Esophagus squamous epithelium (tissue), 5 donors: ENCODE data around the gene SPN. TPM values are rescaled to one million over a fixed set of nuclear protein-coding genes. Genes with fewer than 3 reads are reported as not detected.
"Not testable (repeated sequence)": the region's sequence is repeated elsewhere in the genome, so short reads cannot be mapped to it uniquely, and the experiment has no call there.

Experiments
- DNase-seq: peaks from one replicate; lab custom pipeline; 2025; lab: John Stamatoyannopoulos, UW
- H3K27ac ChIP-seq, 4 donors: fragments of 200-600 bp; sonication (generic); one replicate each; pipeline ENCODE4 v1.5.1; 2016 to 2019; ENCODE audit warnings: mild to moderate bottlenecking in 1 of 4
- H3K27me3 ChIP-seq, 4 donors: fragments of 200-600 bp; sonication (generic); 1 replicate in 3 of 4; 2 replicates in 1 of 4; pipeline versions ENCODE4 v1.5.1 to v1.6.0; 2017 to 2021; ENCODE audit warnings: antibody characterized with exemption in 1 of 4
- H3K36me3 ChIP-seq, 3 donors: fragments of 200-600 bp; sonication (generic); one replicate each; pipeline ENCODE4 v1.5.1; 2016 to 2019
- H3K4me1 ChIP-seq, 3 donors: fragments of 200-600 bp; sonication (generic); one replicate each; pipeline ENCODE4 v1.5.1; 2017 to 2019
- H3K4me3 ChIP-seq, 4 donors: fragments of 200-600 bp; sonication (generic); 1 replicate in 3 of 4; 2 replicates in 1 of 4; pipeline ENCODE4 v1.5.1; 2016 to 2019; ENCODE audit warnings: mild to moderate bottlenecking in 2 of 4, moderate library complexity in 1 of 4
- H3K9me3 ChIP-seq, 3 donors: fragments of 200-600 bp; sonication (generic); one replicate each; pipeline ENCODE4 v1.5.1; 2016 to 2019
- CTCF ChIP-seq, 6 experiments: fragments of 450-650 bp in 4 of 6; fragments of 200-600 bp in 2 of 6; sonication (generic) in 2 of 6; IDR thresholded peaks; one replicate each; pipeline ENCODE4 v1.5.1; 2016 to 2019; ENCODE audit warnings: antibody characterized with exemption in 6 of 6, mild to moderate bottlenecking in 4 of 6, moderate library complexity in 4 of 6
- POLR2A ChIP-seq, 4 donors: fragments of 450-650 bp; IDR thresholded peaks; one replicate each; pipeline ENCODE4 v1.6.1; 2017; ENCODE audit warnings: antibody characterized with exemption in 4 of 4, mild to moderate bottlenecking in 4 of 4, moderate library complexity in 3 of 4
- WGBS, 2 donors: methylation state at CpG; one replicate each; pipeline ENCODE4 v1.1.5; 2018; 5-methylcytosine and 5-hydroxymethylcytosine counted together
- intact Hi-C: fragments of 100-400 bp; cut with DNase I; formaldehyde crosslinking; loops from one replicate; pipeline ENCODE4 v1.15.0; 2022
- total RNA-seq, 4 donors: library from RNA; depleted of rRNA; stranded (reverse); fragments of >200 nt; gene quantifications; one replicate each; pipeline ENCODE4 v1.1.0, GENCODE V29; 2016
- donor health status: DM: yes; HTN: yes; CAD: no.

Gene SPN
- total RNA-seq, 4 donors from 2014 or later: 1.3 to 4.2 (median 2.8) TPM

- Histone ChIP-seq H3K4me3 (no peak overlapping the region), H3K9me3 (no peaks in the 10 kb centered on the region), H3K27me3 (no peaks in the 10 kb centered on the region), H3K27ac (no peak overlapping the region), H3K4me1 (no peaks in the 10 kb centered on the region), H3K36me3 (no peaks in the 10 kb centered on the region)
- WGBS, 2 donors: 67 to 69% methylated on average over 2 of the region's 2 CpGs
- DNase-seq: no peak
- TF ChIP-seq POLR2A (IDR thresholded peaks at IDR 0.05) (no peak), CTCF (IDR thresholded peaks at IDR 0.05) (no peak)
- intact Hi-C loops: no loop called here
Measured at GRCh38 chr16:29687755-29688154, 24.7 kb downstream of the SPN start.

- H3K36me3 ChIP-seq: no peaks in the 10 kb centered on the region
- no peaks in the 10 kb centered on the region for H3K27me3 ChIP-seq
- DNase-seq: no peak
- H3K9me3 ChIP-seq: no peaks in the 10 kb centered on the region
- WGBS, 2 donors: 75 to 83% methylated on average over 5 of the region's 5 CpGs
- H3K4me3 ChIP-seq: no peak overlapping the region
- no peak for TF ChIP-seq CTCF (IDR thresholded peaks at IDR 0.05)
- TF ChIP-seq POLR2A (IDR thresholded peaks at IDR 0.05): no peak
- H3K4me1 ChIP-seq: no peaks in the 10 kb centered on the region
- H3K27ac ChIP-seq: no peak overlapping the region
- intact Hi-C loops: no loop called here
Measured at GRCh38 chr16:29688172-29688571, 25.1 kb downstream of the SPN start.

GRCh38 chr16:29689490-29690351 lies 26.7 kb downstream of the SPN start:
- H3K36me3 ChIP-seq, DNase-seq, H3K27ac ChIP-seq, H3K4me1 ChIP-seq, H3K4me3 ChIP-seq, H3K9me3 ChIP-seq, intact Hi-C loops, H3K27me3 ChIP-seq: not testable (repeated sequence)
- WGBS, 2 donors: 77 to 91% methylated on average over 22 of the region's 23 CpGs

- H3K27me3 ChIP-seq, H3K4me3 ChIP-seq, H3K9me3 ChIP-seq, DNase-seq, H3K36me3 ChIP-seq, H3K4me1 ChIP-seq, H3K27ac ChIP-seq, intact Hi-C loops: not testable (repeated sequence)
- WGBS, 2 donors: 91 to 93% methylated on average over 22 to 26 of the region's 26 CpGs
Measured at GRCh38 chr16:29692606-29693005, 29.6 kb downstream of the SPN start.

GRCh38 chr16:29694384-29695195 lies 31.5 kb downstream of the SPN start:
- Histone ChIP-seq H3K4me1 (peaks cover 0 to 7% (median 0%) of the 10 kb centered on the region in 3 donors), H3K4me3 (no peak overlapping the region), H3K27me3 (no peaks in the 10 kb centered on the region), H3K36me3 (no peaks in the 10 kb centered on the region), H3K9me3 (no peaks in the 10 kb centered on the region), H3K27ac (peak overlapping the region in 3 of 4 donors; percentile 1 to 36 (median 14))
- WGBS, 2 donors: 61 to 70% methylated on average over 6 to 23 of the region's 41 CpGs
- TF ChIP-seq POLR2A (IDR thresholded peaks at IDR 0.05): no peak
- TF ChIP-seq CTCF (IDR thresholded peaks at IDR 0.05): no peak
- intact Hi-C loops: loop anchor here (5.0 kb wide), 1 partner anchor 333 kb away; no protein-coding TSS in a partner anchor
- no peak for DNase-seq

- not testable (repeated sequence) for H3K27me3 ChIP-seq, H3K9me3 ChIP-seq, DNase-seq, H3K4me3 ChIP-seq, H3K36me3 ChIP-seq, H3K27ac ChIP-seq
- H3K4me1 ChIP-seq: peaks cover 0 to 10% (median 0%) of the 10 kb centered on the region in 3 donors
- intact Hi-C loops: loop anchor here (5.0 kb wide), 1 partner anchor 332 kb away; no protein-coding TSS in a partner anchor
- WGBS, 2 donors: 92 to 100% methylated on average over 1 to 3 of the region's 3 CpGs
Measured at GRCh38 chr16:29695675-29696074, 32.6 kb downstream of the SPN start.
